Measurements from ENCODE around the gene PACRG. TPM values are rescaled to one million over a fixed set of nuclear protein-coding genes. Genes with fewer than 3 reads are reported as not detected.

The PACRG gene
- total and polyA plus RNA-seq, 2 experiments from 2014 or later: 0.17 to 0.68 TPM

DNA sequence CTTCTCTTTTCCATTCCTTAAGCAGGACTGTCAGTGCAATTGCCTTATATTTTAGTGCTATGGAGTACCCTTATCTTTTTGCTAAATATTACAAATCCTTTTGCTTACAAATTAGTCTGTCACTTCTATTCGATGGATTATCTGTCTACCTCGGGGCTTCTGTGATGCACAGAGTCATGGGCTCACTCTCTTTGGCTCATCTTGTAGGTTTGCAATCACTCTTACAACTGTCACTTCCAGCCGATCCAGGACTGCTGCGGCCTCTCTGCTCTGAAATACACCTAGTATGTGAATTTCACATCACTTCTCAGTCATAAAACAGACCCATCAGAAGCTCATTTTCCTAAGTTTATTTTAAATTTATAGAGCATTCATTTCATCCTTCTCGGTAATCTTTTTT is 393.5 kb downstream of the PACRG start (continued):
- TF ChIP-seq, protein P1, sequence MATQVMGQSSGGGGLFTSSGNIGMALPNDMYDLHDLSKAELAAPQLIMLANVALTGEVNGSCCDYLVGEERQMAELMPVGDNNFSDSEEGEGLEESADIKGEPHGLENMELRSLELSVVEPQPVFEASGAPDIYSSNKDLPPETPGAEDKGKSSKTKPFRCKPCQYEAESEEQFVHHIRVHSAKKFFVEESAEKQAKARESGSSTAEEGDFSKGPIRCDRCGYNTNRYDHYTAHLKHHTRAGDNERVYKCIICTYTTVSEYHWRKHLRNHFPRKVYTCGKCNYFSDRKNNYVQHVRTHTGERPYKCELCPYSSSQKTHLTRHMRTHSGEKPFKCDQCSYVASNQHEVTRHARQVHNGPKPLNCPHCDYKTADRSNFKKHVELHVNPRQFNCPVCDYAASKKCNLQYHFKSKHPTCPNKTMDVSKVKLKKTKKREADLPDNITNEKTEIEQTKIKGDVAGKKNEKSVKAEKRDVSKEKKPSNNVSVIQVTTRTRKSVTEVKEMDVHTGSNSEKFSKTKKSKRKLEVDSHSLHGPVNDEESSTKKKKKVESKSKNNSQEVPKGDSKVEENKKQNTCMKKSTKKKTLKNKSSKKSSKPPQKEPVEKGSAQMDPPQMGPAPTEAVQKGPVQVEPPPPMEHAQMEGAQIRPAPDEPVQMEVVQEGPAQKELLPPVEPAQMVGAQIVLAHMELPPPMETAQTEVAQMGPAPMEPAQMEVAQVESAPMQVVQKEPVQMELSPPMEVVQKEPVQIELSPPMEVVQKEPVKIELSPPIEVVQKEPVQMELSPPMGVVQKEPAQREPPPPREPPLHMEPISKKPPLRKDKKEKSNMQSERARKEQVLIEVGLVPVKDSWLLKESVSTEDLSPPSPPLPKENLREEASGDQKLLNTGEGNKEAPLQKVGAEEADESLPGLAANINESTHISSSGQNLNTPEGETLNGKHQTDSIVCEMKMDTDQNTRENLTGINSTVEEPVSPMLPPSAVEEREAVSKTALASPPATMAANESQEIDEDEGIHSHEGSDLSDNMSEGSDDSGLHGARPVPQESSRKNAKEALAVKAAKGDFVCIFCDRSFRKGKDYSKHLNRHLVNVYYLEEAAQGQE (IDR thresholded peaks at IDR 0.05; ENCODE audit: unreplicated experiment): no peak
- TF ChIP-seq, protein P2, sequence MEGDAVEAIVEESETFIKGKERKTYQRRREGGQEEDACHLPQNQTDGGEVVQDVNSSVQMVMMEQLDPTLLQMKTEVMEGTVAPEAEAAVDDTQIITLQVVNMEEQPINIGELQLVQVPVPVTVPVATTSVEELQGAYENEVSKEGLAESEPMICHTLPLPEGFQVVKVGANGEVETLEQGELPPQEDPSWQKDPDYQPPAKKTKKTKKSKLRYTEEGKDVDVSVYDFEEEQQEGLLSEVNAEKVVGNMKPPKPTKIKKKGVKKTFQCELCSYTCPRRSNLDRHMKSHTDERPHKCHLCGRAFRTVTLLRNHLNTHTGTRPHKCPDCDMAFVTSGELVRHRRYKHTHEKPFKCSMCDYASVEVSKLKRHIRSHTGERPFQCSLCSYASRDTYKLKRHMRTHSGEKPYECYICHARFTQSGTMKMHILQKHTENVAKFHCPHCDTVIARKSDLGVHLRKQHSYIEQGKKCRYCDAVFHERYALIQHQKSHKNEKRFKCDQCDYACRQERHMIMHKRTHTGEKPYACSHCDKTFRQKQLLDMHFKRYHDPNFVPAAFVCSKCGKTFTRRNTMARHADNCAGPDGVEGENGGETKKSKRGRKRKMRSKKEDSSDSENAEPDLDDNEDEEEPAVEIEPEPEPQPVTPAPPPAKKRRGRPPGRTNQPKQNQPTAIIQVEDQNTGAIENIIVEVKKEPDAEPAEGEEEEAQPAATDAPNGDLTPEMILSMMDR (conservative IDR thresholded peaks at IDR 0.05; ENCODE audit: low read depth in 2 of 2): no peak
- no peak for TF ChIP-seq JUNB (IDR thresholded peaks at IDR 0.05; ENCODE audit: unreplicated experiment)
- TF ChIP-seq, protein P3, sequence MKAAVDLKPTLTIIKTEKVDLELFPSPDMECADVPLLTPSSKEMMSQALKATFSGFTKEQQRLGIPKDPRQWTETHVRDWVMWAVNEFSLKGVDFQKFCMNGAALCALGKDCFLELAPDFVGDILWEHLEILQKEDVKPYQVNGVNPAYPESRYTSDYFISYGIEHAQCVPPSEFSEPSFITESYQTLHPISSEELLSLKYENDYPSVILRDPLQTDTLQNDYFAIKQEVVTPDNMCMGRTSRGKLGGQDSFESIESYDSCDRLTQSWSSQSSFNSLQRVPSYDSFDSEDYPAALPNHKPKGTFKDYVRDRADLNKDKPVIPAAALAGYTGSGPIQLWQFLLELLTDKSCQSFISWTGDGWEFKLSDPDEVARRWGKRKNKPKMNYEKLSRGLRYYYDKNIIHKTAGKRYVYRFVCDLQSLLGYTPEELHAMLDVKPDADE (IDR thresholded peaks at IDR 0.05): no peak
- no peak for TF ChIP-seq POLR2AphosphoS5 (IDR thresholded peaks at IDR 0.05; ENCODE audit: low read depth)
- no peak for TF ChIP-seq NANOG (IDR thresholded peaks at IDR 0.05; ENCODE audit: borderline replicate concordance)
- no peak for TF ChIP-seq EZH2 (IDR thresholded peaks at IDR 0.05; ENCODE audit: low read depth, unreplicated experiment)

DNA sequence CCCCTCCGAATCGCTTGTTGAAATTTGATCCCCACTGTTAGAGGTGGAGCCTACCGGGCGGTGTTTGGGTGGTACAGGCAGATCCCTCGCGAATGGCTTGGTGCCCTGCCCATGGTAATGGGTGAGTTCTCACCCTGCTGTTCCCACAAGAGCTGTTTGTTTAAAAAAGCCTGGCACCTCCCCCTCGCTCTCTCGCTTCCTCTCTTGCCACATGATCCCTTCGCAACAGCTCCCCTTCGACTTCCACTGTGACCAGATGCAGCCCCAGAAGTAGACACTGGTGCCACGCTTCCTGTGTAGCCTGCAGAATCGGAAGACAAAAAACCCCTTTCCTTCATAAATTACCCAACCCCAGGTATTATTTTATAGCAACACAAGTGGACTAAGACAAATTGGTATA is 394.6 kb downstream of the PACRG start:
- Mint-ChIP-seq H3K4me3 (no peak overlapping the region), H3K36me3 (ENCODE audit: low read depth) (peaks cover 19% of the 10 kb centered on the region), H3K27ac (no peak overlapping the region), H3K4me1 (peaks cover 21% of the 10 kb centered on the region), H3K9me3 (peaks cover 10% of the 10 kb centered on the region), H3K27me3 (ENCODE audit: insufficient read depth, low read depth, poor library complexity) (peaks cover 3% of the 10 kb centered on the region)
- peak overlapping the region; percentile 67; the same call in 1 of the 2 replicates for H3K27ac ChIP-seq (ENCODE audit: low read depth)
- H3F3A ChIP-seq (replicated peaks; ENCODE audit: low read depth): no peaks in the 10 kb centered on the region
- H4K20me1 ChIP-seq (replicated peaks; ENCODE audit: insufficient read depth): no peaks in the 10 kb centered on the region
- no peaks in the 10 kb centered on the region for H3K36me3 ChIP-seq (ENCODE audit: insufficient read depth)
- no peak overlapping the region for H3K4me3 ChIP-seq
- H3K4me1 ChIP-seq (ENCODE audit: insufficient read depth): peaks cover 17% of the 10 kb centered on the region
- H3K4me2 ChIP-seq: peak overlapping the region; percentile 52; the same call in 1 of the 2 replicates
- H3K27me3 ChIP-seq (ENCODE audit: insufficient read depth): no peaks in the 10 kb centered on the region
- no peaks in the 10 kb centered on the region for H3K79me2 ChIP-seq (replicated peaks; ENCODE audit: insufficient read depth)
- ATAC-seq (no peak), DNase-seq (ENCODE audit: low spot score) (no peak)
- peaks cover 13% of the 10 kb centered on the region for H3K9me2 ChIP-seq (ENCODE audit: insufficient read depth)
- peak overlapping the region; percentile 34; the same call in 1 of the 2 replicates for H2AFZ ChIP-seq
- TF ChIP-seq JUNB (IDR thresholded peaks at IDR 0.05; ENCODE audit: unreplicated experiment) (no peak), EZH2 (IDR thresholded peaks at IDR 0.05; ENCODE audit: low read depth, unreplicated experiment) (no peak), EZH2phosphoT487 (IDR thresholded peaks at IDR 0.05; ENCODE audit: unreplicated experiment) (no peak)
- TF ChIP-seq, protein P2 (conservative IDR thresholded peaks at IDR 0.05; ENCODE audit: low read depth in 2 of 2): no peak
- TF ChIP-seq, protein P4, sequence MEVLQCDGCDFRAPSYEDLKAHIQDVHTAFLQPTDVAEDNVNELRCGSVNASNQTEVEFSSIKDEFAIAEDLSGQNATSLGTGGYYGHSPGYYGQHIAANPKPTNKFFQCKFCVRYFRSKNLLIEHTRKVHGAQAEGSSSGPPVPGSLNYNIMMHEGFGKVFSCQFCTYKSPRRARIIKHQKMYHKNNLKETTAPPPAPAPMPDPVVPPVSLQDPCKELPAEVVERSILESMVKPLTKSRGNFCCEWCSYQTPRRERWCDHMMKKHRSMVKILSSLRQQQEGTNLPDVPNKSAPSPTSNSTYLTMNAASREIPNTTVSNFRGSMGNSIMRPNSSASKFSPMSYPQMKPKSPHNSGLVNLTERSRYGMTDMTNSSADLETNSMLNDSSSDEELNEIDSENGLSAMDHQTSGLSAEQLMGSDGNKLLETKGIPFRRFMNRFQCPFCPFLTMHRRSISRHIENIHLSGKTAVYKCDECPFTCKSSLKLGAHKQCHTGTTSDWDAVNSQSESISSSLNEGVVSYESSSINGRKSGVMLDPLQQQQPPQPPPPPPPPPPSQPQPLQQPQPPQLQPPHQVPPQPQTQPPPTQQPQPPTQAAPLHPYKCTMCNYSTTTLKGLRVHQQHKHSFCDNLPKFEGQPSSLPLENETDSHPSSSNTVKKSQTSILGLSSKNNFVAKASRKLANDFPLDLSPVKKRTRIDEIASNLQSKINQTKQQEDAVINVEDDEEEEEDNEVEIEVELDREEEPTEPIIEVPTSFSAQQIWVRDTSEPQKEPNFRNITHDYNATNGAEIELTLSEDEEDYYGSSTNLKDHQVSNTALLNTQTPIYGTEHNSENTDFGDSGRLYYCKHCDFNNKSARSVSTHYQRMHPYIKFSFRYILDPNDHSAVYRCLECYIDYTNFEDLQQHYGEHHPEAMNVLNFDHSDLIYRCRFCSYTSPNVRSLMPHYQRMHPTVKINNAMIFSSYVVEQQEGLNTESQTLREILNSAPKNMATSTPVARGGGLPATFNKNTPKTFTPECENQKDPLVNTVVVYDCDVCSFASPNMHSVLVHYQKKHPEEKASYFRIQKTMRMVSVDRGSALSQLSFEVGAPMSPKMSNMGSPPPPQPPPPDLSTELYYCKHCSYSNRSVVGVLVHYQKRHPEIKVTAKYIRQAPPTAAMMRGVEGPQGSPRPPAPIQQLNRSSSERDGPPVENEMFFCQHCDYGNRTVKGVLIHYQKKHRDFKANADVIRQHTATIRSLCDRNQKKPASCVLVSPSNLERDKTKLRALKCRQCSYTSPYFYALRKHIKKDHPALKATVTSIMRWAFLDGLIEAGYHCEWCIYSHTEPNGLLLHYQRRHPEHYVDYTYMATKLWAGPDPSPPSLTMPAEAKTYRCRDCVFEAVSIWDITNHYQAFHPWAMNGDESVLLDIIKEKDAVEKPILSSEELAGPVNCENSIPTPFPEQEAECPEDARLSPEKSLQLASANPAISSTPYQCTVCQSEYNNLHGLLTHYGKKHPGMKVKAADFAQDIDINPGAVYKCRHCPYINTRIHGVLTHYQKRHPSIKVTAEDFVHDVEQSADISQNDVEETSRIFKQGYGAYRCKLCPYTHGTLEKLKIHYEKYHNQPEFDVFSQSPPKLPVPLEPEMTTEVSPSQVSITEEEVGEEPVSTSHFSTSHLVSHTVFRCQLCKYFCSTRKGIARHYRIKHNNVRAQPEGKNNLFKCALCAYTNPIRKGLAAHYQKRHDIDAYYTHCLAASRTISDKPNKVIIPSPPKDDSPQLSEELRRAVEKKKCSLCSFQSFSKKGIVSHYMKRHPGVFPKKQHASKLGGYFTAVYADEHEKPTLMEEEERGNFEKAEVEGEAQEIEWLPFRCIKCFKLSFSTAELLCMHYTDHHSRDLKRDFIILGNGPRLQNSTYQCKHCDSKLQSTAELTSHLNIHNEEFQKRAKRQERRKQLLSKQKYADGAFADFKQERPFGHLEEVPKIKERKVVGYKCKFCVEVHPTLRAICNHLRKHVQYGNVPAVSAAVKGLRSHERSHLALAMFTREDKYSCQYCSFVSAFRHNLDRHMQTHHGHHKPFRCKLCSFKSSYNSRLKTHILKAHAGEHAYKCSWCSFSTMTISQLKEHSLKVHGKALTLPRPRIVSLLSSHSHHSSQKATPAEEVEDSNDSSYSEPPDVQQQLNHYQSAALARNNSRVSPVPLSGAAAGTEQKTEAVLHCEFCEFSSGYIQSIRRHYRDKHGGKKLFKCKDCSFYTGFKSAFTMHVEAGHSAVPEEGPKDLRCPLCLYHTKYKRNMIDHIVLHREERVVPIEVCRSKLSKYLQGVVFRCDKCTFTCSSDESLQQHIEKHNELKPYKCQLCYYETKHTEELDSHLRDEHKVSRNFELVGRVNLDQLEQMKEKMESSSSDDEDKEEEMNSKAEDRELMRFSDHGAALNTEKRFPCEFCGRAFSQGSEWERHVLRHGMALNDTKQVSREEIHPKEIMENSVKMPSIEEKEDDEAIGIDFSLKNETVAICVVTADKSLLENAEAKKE (CRISPR knock-in tag; IDR thresholded peaks at IDR 0.05): no peak
